GM19463 (cell line): ENCODE measurements around the gene MBD2.

Experiments
- ATAC-seq: cut with Tn5 transposase; IDR thresholded peaks from one replicate; pipeline ENCODE4 v1.9.1; 2021; ENCODE audit warnings: mild to moderate bottlenecking, moderate library complexity; ENCODE audit not compliant: unreplicated experiment

Gene MBD2

GRCh38 chr18:54203914-54204313, 20.6 kb downstream of the MBD2 start:
- ATAC-seq: peak; percentile 69

GRCh38 chr18:54202851-54203250, 21.6 kb downstream of the MBD2 start:
- no peak for ATAC-seq

GRCh38 chr18:54197747-54198411, 26.6 kb downstream of the MBD2 start:
- no peak for ATAC-seq

DNA sequence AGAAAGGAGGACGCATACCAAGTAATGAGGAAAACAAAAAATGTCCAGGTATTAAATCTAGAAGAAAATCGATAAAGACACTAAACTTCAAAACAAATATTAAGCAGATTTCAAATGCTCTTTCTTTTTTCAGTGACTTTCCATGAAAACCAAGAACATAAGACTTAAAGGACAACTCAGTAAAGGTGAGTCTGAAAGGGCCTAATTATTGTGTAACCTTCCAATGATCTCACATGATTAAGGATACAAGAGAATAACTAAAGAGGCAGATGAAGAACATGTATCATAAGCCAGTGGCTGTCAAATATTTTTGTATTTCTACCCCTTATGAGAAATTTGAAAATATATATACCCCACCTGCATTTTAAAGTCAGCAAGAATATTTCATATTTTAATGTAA, 30.7 kb downstream of the MBD2 start:
- no peak for ATAC-seq

GRCh38 chr18:54192900-54193299, 31.6 kb downstream of the MBD2 start:
- no peak for ATAC-seq

DNA sequence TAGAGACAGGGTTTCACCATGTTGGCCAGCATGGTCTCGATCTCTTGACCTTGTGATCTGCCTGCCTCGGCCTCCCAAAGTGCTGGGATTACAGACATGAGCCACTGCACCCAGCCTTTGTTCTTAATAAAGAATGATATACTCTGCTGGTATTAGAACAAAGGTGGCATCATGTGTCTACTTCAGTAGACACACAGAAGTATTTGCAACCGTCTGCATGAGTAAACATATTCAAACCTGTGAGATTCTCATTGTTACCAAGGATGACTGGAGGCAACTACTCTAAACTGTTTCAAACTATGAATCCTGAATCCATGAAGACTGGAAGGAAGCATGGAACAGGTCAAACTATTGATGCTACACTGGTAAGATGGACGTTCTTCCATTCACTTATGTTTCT, 32.1 kb downstream of the MBD2 start:
- ATAC-seq: no peak

- ATAC-seq: no peak
Observed at GRCh38 chr18:54191352-54191751, 33.1 kb downstream of the MBD2 start.

DNA sequence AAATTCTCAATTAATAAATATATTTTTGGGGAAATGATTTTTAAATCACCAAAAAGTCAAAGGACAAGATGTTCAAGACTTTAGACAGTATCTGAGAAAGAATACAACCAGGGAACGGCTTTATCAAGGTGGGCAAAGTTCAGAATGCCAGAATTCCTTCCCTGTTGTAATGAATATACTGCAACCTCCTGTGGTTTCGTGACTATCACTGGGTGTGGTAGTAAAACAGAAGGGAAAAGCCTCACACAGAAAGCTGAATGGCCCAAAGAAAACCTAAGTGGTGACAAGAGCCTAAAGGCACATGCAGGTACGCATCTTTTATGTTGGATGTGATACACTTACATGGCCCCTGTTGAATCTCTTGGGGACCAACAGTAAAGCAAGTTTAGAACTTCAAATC, 37.1 kb downstream of the MBD2 start:
- no peak for ATAC-seq

DNA sequence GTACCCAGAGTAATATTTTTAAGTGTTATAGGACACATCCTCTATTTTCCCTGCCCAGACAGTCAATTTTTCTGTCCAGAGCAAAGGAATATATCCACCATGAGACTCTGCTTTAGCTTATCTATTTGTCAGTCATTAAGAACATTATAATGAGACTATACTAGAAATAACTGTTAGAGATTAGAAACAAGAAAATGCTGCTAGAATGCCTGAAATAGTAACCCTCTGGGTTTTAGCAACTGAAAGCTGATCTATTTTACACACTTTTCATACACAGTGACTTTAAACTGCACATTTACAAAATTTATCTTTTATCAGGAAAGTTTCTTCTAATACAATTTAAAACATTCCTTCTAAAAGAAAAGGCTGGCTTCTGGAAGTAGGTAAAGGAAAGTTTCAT, 39.6 kb downstream of the MBD2 start:
- ATAC-seq: no peak

DNA sequence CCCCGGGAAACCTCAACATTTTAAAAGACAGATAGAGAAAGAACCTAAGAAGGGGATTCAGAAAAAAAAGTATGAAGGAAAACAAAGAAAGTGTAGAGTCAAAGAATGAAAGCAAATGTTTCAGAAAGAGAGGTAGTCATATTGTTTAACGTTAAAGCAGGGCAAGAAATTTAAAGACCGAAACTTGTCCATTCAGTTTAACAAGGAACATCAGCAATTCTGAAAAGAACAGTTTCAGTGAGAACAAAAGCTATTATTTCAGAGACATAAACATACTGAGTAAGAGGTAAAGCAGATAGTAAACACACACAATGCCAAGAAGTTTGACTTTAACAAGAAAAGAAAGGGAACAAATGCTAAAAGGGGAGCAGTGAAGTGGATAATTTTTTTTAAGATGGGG, 41.1 kb downstream of the MBD2 start:
- no peak for ATAC-seq

GRCh38 chr18:54181856-54182602, 42.4 kb downstream of the MBD2 start:
- ATAC-seq: peak; percentile 50

DNA sequence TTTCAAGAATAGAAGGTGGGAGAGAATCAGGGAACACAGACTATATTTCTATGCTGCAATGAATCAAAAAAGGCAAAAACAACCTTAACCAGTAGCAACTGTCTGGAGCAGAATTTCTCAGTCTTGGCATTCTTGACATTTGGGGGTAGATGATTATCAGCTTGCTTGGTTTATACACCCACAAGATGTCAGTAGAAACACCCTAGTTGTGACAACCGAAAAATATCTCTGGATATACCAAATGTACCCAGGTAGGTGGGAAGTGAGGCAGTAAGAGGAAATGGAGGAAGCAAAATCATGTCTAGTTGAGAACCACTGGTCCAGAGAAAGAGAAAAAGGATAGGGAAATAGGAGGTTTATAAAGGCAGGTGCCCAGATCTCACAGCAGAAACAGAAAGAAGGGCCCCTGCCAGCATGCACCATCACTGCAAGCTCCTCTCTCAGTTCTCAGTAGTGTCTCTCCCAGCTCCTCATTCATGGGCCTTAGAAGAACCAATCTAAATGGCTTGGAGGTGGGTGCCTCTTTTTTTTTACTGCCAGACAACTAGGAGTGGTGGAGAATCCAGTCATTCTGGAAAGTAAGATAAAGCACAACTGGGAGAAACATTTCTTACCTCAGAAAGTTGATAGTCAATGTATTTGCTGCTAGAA, 50.4 kb downstream of the MBD2 start:
- peak; percentile 85 for ATAC-seq

DNA sequence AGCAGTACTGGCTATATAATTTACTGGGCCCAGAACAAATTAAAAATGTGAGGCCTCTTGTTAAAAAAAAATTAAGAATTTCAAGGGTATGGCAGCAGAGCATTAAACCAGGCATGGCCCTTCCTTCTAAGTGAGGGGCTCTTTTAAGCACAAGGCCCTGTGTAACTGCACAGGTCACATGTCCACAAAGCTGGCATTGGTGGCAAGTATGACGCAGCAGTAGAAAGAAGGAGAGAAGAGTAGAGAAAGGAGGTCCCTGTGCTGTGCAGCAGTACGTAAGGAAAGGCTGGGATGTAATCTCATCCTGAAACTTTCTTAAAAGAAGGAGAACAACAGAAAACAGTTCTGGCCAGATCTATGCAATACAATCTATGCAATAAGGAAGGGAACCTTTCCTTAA, 51.2 kb downstream of the MBD2 start:
- no peak for ATAC-seq

DNA sequence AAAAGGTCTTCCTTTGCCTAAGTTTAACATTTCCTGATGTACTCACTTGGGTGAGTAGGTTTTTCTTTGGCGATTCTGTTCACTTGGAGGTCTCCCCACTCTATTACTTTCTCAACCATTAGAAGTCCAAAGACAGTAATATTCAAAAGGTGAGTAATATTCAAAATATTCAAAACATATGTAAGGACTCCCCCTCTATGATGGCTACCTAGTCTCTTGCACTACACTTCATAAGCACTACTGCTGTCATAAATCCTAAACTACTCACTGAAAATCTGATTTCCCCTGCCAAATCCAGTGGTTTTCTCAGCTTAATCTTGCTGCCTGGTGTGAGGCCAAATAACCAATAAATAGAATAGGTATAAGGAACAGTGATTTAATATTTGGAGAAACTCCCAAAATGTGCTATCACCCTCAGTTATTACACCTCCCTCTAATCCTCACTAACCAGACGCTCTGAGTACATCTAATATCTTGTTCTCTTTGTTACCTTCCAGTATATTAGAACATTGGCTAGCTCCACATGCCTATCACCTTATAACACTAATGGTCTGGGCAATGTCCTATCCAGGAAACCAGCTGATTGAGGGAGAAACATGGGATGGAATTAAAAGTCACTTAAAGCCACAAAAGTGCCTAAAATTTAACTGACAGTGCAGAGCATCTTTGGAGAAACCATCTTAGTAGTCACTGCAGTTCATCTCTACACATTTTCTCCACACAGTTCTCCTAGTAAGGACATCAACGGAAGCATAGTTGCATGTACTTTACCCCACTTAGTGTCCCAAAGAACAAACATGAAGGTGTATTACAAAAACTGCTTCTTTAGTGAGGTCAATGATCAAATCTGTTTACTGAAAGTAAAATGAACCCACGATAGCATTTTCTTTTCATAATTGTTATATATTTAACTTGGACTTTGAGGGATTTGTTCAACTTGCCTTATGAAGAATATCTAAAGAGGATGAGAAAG, 54.8 kb downstream of the MBD2 start:
- no peak for ATAC-seq

- no peak for ATAC-seq
Observed at GRCh38 chr18:54165450-54165849, 59.0 kb downstream of the MBD2 start.

- no peak for ATAC-seq
Observed at GRCh38 chr18:54163453-54163852, 61.0 kb downstream of the MBD2 start.

GRCh38 chr18:54162431-54162830, 62.0 kb downstream of the MBD2 start:
- ATAC-seq: no peak

DNA sequence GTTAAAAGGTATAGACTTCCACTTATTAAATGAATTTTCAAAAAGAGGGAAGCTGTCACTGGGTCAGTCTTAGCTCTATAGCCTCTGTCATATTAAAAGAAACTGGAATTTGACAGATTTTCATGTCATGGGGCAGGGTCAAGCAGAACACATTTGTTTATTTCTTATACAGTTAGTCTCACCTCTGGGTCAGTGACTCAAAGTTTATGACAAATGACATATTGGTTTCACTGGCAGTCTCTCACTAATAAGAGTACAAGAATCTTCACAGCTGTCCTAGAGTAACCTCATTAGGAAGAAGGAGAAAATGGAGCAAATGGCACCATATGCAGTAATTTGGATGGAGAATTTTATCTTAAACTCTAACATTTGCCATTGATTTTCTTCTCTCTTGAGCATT, 63.2 kb downstream of the MBD2 start:
- no peak for ATAC-seq

GRCh38 chr18:54159906-54160305, 64.6 kb downstream of the MBD2 start:
- no peak for ATAC-seq

DNA sequence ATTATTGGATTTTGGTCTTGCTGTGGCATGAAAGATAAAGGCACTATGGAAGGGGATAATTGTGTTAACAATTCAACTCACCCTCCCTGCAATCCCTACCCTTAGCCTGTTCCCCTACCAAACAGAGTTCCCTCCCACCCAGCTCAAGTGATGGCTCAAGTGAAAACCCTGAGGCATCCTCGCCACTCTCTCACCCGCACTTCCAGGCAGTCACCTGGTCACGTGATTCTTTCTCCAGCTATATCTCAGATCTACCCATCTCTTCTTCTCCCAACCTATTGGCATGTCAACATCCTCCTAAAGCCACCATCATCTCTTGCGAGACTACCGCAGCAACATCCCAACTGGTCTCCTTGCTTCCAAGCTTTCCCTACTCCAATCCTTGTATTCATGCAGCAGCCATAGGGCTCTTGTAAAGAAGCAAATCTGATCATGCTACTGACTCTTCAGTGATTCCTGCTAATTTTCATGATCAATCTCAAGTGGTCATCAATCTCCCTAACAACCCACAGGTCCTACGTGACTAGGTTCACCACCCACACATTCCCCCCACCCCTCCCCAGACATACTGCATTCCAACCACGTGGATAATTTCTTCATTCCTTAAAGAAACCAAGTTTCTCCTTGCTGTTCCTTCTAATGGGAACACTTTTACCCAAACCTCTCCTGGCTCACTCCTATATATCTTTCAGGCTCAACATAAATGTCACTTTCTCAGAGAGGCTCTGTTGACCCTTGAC, 66.7 kb downstream of the MBD2 start:
- no peak for ATAC-seq
